GM10266 (cell line): Measurements from ENCODE around the gene INPP5J.

Source experiments
- DNase-seq: peaks from one replicate; pipeline ENCODE4 v3.0.0; 2012; ENCODE audit errors: extremely low spot score
- TF ChIP-seq, protein P1 (sequence below): IDR thresholded peaks from 2 replicates; pipeline ENCODE4 v1.5.1; 2012; ENCODE audit warnings: mild to moderate bottlenecking, low read depth; ENCODE audit not compliant: control insufficient read depth, insufficient read depth; ENCODE audit errors: missing control alignments

The INPP5J gene

DNA sequence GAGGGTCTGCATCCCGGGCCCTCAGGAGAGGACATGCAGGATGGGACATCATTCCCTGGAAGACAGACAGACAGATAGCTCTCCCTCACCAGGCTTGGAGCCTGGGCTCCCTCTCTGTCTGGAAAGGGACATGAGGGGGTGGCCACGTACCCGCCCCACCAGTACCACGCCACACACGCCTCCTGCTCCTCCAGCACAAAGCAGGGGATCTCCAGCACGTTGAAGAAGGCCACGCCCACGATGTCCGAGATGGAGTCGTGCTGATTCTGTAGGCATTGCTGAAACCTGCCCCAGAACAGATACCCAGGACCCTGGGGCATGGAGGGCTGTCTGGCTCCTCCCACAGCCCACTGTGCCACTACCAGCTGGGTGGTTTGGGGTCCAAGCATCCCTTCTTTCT, 15.4 kb downstream of the INPP5J start:
- TF ChIP-seq, protein P1, sequence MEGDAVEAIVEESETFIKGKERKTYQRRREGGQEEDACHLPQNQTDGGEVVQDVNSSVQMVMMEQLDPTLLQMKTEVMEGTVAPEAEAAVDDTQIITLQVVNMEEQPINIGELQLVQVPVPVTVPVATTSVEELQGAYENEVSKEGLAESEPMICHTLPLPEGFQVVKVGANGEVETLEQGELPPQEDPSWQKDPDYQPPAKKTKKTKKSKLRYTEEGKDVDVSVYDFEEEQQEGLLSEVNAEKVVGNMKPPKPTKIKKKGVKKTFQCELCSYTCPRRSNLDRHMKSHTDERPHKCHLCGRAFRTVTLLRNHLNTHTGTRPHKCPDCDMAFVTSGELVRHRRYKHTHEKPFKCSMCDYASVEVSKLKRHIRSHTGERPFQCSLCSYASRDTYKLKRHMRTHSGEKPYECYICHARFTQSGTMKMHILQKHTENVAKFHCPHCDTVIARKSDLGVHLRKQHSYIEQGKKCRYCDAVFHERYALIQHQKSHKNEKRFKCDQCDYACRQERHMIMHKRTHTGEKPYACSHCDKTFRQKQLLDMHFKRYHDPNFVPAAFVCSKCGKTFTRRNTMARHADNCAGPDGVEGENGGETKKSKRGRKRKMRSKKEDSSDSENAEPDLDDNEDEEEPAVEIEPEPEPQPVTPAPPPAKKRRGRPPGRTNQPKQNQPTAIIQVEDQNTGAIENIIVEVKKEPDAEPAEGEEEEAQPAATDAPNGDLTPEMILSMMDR: no peak
- DNase-seq: no peak

- no peak for DNase-seq
- TF ChIP-seq, protein P1: no peak
These were observed 16.3 kb downstream of the INPP5J start for GRCh38 chr22:31139066-31139465.

DNA sequence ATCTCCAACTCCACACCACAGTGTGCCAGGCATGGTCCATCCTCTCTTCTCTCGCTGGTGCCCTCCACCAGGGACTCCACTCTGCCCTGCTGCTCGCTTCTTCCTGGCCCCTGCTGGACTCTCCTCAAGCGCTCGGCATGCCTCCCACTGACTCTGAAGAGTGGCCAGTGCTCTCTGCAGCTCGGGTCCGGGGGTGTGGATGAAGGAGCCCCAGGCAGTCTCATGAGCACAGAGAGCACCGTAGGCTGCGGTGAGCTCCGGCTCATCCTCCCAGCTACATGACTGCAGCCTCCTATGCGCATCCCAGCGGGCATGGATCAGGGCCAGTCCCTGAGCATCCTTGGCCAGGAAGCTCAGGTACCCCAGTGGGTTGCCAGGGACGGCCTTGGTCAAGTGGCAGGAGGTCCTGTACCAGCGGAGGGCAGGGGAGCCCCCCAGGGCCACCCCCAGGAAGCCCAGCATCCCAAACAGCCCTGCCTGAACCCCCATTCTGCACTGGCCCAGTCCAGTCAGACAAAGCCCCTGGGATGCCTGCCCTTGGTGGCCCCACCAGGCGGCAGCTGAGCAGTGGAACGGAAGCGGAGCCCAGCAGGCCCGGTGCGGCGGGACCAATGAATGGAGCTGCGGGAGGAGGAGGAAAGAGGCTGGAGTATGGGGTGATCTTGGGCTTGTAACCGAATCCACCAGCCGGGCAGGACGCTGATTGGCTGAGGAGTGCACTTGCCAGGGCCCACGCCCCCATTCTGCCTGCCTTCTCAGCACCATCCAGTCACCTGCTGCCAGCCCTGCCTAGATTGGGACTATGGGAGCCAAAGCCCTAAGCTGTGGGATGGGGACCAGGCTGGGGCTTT, 17.3 kb downstream of the INPP5J start, which contains the start of gene PLA2G3:
Gene PLA2G3 (minus strand): TSS at position 643 of the 851 bp plus-strand sequence. CDS start 154 bp downstream, at position 489.
- TF ChIP-seq, protein P1: no peak
- no peak for DNase-seq

DNA sequence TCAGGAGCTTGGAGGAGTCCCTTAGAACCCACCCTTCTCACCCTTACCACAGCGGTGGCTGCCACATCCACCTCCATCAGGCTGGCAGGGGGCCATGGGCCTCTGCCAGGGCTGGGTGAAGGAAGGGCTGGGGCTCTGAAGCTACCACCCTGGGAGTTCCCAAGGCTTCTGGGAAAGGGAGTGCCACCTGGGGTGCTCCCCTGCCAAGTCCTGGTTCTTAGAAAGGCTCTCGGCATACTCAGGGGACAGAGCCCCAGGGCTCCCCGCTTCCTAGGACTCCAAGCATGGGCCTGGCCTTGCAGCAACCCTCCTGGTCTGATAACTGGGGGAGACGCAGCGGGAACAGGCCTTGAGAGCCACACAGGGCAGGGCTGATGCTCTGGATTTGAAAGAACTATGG, 18.0 kb downstream of the INPP5J start:
- TF ChIP-seq, protein P1: no peak
- DNase-seq: no peak

DNA sequence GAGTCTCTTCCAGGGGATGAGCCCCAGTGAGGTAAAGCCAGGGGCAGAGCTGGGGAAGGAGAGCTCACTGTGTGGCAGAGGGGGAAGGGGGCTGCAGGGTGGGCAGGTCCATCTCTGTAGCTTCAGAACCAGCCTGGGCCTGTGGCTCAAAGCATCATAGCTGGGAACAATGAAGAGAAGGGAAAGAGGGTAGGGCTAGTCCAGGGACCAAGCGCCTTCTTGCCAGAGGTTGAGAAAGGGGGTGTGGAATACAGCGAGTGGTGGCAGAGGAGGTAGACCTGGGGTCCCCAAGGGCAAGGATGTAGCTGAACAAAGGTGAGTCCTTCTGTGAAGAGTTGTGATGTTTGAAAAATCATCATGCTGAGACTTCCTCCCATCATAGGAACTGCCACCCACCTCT, 18.8 kb downstream of the INPP5J start:
- TF ChIP-seq, protein P1: no peak
- DNase-seq: no peak

DNA sequence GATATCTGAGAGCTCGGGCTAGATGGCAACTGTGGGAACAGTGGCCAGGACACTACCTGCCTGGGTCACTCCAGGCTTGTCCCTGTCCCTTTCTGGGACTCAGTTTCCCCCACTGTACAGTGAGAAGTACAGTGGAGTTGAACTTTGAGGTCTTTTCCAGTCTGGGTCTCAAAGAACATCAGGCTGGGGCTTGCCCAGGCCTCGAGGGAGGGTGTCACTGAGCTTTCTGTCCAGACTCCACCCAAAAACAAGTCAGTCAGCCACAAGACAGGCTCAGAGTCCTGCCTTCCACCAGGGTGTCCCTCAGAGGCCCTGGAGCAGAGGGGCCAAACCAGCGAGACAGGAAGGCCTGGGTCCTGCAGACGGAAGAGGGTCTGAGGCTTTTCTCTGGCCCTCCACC, 19.5 kb downstream of the INPP5J start:
- no peak for DNase-seq
- TF ChIP-seq, protein P1: no peak

DNA sequence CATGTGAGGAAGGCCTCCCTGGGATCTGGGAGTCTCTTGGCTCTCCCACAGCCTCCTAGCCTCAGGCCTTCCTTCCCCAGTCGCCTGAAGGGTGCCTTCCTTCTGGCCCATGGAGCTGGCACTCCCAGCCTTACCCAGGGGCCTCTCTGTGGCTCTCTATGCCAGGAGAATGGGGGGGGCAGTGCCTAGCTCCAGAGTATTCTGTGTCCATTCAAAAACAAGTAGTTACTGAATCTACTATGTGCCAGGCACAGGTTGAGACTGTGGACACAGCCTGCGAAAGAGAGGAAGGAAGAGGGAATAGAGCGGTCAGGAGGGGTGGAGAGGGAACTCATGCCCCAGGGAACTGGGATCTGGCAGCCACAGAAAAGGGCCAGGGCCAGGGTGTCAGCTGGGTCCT, 20.3 kb downstream of the INPP5J start:
- TF ChIP-seq, protein P1: no peak

More for the DNA sequence above, 20.3 kb downstream of the INPP5J start:
- DNase-seq: no peak
